Thyroid gland (tissue), 4 donors: ENCODE data around the gene RAPGEF3. TPM values are rescaled to one million over a fixed set of nuclear protein-coding genes. Genes with fewer than 3 reads are reported as not detected.

Source experiments
- DNase-seq, 2 donors: peaks; one replicate each; pipeline ENCODE4 v3.0.0-alpha.2; 2019
- H3K27ac ChIP-seq, 3 donors: fragments of 200-600 bp; sonication (generic); 1 replicate in 2 of 3; 2 replicates in 1 of 3; pipeline ENCODE4 v1.5.1; 2016 to 2019; ENCODE audit warnings: mild to moderate bottlenecking in 1 of 3, moderate library complexity in 1 of 3
- H3K27me3 ChIP-seq: fragments of 200-600 bp; sonication (generic); one replicate; pipeline ENCODE4 v1.5.1; 2019
- H3K36me3 ChIP-seq, 2 donors: fragments of 200-600 bp; sonication (generic); one replicate each; pipeline ENCODE4 v1.5.1; 2016 to 2019
- H3K4me1 ChIP-seq, 2 donors: fragments of 200-600 bp; sonication (generic); one replicate each; pipeline ENCODE4 v1.5.1; 2017 to 2019
- H3K4me3 ChIP-seq, 3 donors: fragments of 200-600 bp; sonication (generic); replicated peaks in 1 of 3; 1 replicate in 2 of 3; 2 replicates in 1 of 3; pipeline ENCODE4 v1.5.1; 2016; ENCODE audit warnings: mild to moderate bottlenecking in 1 of 3
- H3K9me3 ChIP-seq: fragments of 200-600 bp; sonication (generic); one replicate; pipeline ENCODE4 v1.5.1; 2017
- CTCF ChIP-seq, 6 experiments: fragments of 200-600 bp in 3 of 6; fragments of 450-650 bp in 3 of 6; sonication (generic) in 3 of 6; IDR thresholded peaks; one replicate each; pipeline ENCODE4 v1.5.1; 2016 to 2019; ENCODE audit warnings: antibody characterized with exemption in 6 of 6, mild to moderate bottlenecking in 2 of 6, inconsistent platforms in 1 of 6, moderate library complexity in 1 of 6
- POLR2A ChIP-seq, 2 donors: fragments of 450-650 bp; IDR thresholded peaks; one replicate each; pipeline ENCODE4 v1.6.1; 2017; ENCODE audit warnings: antibody characterized with exemption in 2 of 2, mild to moderate bottlenecking in 2 of 2, moderate library complexity in 1 of 2
- WGBS, 2 donors: methylation state at CpG; one replicate each; pipeline ENCODE4 v1.1.5; 2017; 5-methylcytosine and 5-hydroxymethylcytosine counted together
- intact Hi-C: fragments of 100-400 bp; cut with DNase I; formaldehyde crosslinking; loops from one replicate; pipeline ENCODE4 v1.15.1; 2023
- total RNA-seq, 4 donors: library from RNA; depleted of rRNA; stranded (reverse); fragments of >200 nt; gene quantifications; one replicate each; pipeline ENCODE4 v1.2.3, GENCODE V29; 2016

Gene RAPGEF3
- total RNA-seq, 4 donors from 2014 or later, result 87.3 to 178 (median 125) TPM

DNA sequence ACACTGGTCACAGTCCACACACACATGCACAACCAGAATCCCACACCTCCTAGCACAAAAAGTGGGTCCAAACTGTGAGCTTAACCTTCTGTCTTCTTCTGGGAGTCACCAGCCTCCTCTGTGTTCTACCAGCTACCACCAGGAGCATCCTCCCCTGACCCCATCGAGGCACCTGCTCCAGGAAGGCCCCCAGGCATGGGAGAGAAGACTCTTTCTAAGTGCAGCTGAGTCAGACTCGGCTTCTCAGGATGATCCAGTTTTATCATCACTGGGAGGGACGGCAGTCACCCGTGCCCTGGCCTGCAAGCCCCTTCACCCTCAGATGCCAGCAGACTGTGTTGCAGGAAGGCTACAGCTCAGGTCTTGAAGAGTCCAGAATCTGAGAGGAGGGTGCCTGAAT lies 25.5 kb downstream of the RAPGEF3 start:
- no peaks in the 10 kb centered on the region for H3K36me3 ChIP-seq
- no peak overlapping the region for H3K4me3 ChIP-seq
- H3K9me3 ChIP-seq, result no peaks in the 10 kb centered on the region
- intact Hi-C loops, result no loop called here
- no peak overlapping the region for H3K27ac ChIP-seq
- H3K4me1 ChIP-seq, result peaks cover 36 to 50% of the 10 kb centered on the region in 2 donors
- no peak for DNase-seq
- 73 to 82% methylated on average over 4 of the region's 4 CpGs for WGBS, 2 donors
- no peaks in the 10 kb centered on the region for H3K27me3 ChIP-seq
- no peak for TF ChIP-seq CTCF (IDR thresholded peaks at IDR 0.05)
- TF ChIP-seq POLR2A (IDR thresholded peaks at IDR 0.05), result no peak

GRCh38 chr12:47732504-47732903 lies 26.2 kb downstream of the RAPGEF3 start:
- peaks cover 31 to 44% of the 10 kb centered on the region in 2 donors for H3K4me1 ChIP-seq
- TF ChIP-seq CTCF (IDR thresholded peaks at IDR 0.05), result no peak
- TF ChIP-seq POLR2A (IDR thresholded peaks at IDR 0.05), result no peak
- no peaks in the 10 kb centered on the region for H3K27me3 ChIP-seq
- no peak for DNase-seq
- no peaks in the 10 kb centered on the region for H3K36me3 ChIP-seq
- no peak overlapping the region for H3K4me3 ChIP-seq
- WGBS, 2 donors, result 61 to 70% methylated on average over 2 of the region's 2 CpGs
- intact Hi-C loops, result no loop called here
- H3K9me3 ChIP-seq, result no peaks in the 10 kb centered on the region
- H3K27ac ChIP-seq, result no peak overlapping the region

DNA sequence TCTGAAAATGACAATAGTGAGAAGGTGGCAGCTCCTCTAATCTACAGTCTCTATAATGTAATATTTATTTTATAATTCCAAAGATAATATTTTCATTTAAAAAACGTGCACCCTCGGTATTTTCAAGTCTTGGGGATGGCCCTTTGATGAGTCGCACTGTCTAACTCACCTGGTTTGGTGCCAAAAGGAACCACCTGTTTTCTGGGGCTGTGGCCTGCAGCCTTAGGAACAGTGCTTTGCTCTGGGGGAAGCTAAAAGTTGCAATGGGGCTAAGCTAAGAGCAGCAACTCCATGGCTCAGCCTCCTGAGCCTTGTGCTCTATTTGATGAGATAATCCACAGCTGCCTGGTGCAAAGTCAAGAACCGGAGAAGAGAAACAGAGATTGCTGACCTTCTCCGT lies 27.0 kb downstream of the RAPGEF3 start:
- H3K27ac ChIP-seq, result no peak overlapping the region
- DNase-seq, result no peak
- TF ChIP-seq POLR2A (IDR thresholded peaks at IDR 0.05) (no peak), CTCF (IDR thresholded peaks at IDR 0.05) (no peak)
- H3K27me3 ChIP-seq, result no peaks in the 10 kb centered on the region
- intact Hi-C loops, result no loop called here
- H3K4me3 ChIP-seq, result no peak overlapping the region
- WGBS, 2 donors, result 76 to 79% methylated on average over 5 of the region's 5 CpGs
- no peaks in the 10 kb centered on the region for H3K36me3 ChIP-seq
- no peaks in the 10 kb centered on the region for H3K9me3 ChIP-seq
- H3K4me1 ChIP-seq, result peaks cover 25 to 38% of the 10 kb centered on the region in 2 donors

GRCh38 chr12:47730341-47730744 lies 28.3 kb downstream of the RAPGEF3 start:
- intact Hi-C loops, result no loop called here
- TF ChIP-seq POLR2A (IDR thresholded peaks at IDR 0.05), result no peak
- TF ChIP-seq CTCF (IDR thresholded peaks at IDR 0.05), result no peak
- Histone ChIP-seq H3K27me3 (no peaks in the 10 kb centered on the region), H3K27ac (peak overlapping the region; percentile 34 to 48 (median 42)), H3K36me3 (no peaks in the 10 kb centered on the region), H3K4me1 (peaks cover 11 to 24% of the 10 kb centered on the region in 2 donors), H3K9me3 (no peaks in the 10 kb centered on the region), H3K4me3 (no peak overlapping the region)
- WGBS, 2 donors, result 31 to 55% methylated on average over 8 of the region's 8 CpGs
- DNase-seq, result peak; percentile 66 to 76

DNA sequence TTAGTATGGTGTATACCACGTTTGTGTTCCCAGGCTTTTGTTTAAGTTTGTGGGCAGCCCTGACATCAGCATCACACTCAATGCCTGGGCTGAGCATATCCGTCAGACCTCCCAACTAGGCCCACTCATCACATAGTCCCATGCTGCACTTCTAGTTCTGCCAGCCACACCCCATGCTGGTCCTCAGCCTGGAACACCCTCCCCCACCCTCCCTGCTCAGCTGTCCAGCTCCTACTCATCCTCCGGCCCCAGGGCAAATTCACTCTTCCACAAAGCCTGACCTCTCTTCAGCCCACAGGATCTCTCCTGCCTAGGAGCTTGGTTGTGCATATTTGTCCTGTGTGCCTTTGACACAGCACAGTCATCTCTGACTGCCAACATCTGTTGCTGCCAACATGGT lies 29.4 kb downstream of the RAPGEF3 start:
- no peaks in the 10 kb centered on the region for H3K9me3 ChIP-seq
- no peaks in the 10 kb centered on the region for H3K27me3 ChIP-seq
- no peak for DNase-seq
- H3K27ac ChIP-seq, result no peak overlapping the region
- H3K4me3 ChIP-seq, result no peak overlapping the region
- 67% methylated on average over 3 of the region's 3 CpGs for WGBS, 2 donors
- no peak for TF ChIP-seq CTCF (IDR thresholded peaks at IDR 0.05)
- TF ChIP-seq POLR2A (IDR thresholded peaks at IDR 0.05), result no peak
- H3K36me3 ChIP-seq, result no peaks in the 10 kb centered on the region
- peaks cover 11 to 17% of the 10 kb centered on the region in 2 donors for H3K4me1 ChIP-seq
- intact Hi-C loops, result no loop called here
